CD4-positive, CD25-positive, alpha-beta regulatory T cell (primary cell): ENCODE results near the gene LIMS1. TPM values are rescaled to one million over a fixed set of nuclear protein-coding genes. Genes with fewer than 3 reads are reported as not detected.
A peak's percentile ranks its signal among the peaks of the same experiment; 100 is the strongest.
"Not testable (repeated sequence)": the region's sequence is repeated elsewhere in the genome, so short reads cannot be mapped to it uniquely, and the experiment has no call there.

ENCODE experiments used
- ATAC-seq, 2 donors: fragments of 150-1000 bp; cut with Tn5 transposase; one replicate each; pipeline ENCODE4 v1.10.0; 2021; ENCODE audit warnings: low read depth in 2 of 2, moderate number of reproducible peaks in 2 of 2, moderate library complexity in 1 of 2
- DNase-seq, 3 donors: peaks; one replicate each; pipeline versions ENCODE4 v3.0.0 to v3.0.0-alpha.2; 2012 to 2022; ENCODE audit warnings: mixed read lengths in 1 of 3
- H3K27ac ChIP-seq: one replicate; pipeline ENCODE4 v1.7.0; 2013; ENCODE audit warnings: mild to moderate bottlenecking, low read length; ENCODE audit not compliant: insufficient read depth, poor library complexity, severe bottlenecking
- H3K27me3 ChIP-seq: one replicate; pipeline ENCODE4 v1.7.0; 2013; ENCODE audit warnings: low read length; ENCODE audit not compliant: control insufficient read depth, insufficient read depth
- H3K36me3 ChIP-seq: one replicate; pipeline ENCODE4 v1.7.0; 2013; ENCODE audit warnings: mild to moderate bottlenecking, low read length, moderate library complexity; ENCODE audit not compliant: control insufficient read depth, insufficient read depth
- H3K4me1 ChIP-seq: 2 replicates; pipeline ENCODE4 v1.7.0; 2013; ENCODE audit warnings: mild to moderate bottlenecking, low read length; ENCODE audit not compliant: insufficient read depth, control insufficient read depth, poor library complexity, severe bottlenecking
- H3K4me3 ChIP-seq: one replicate; pipeline ENCODE4 v1.7.0; 2013; ENCODE audit warnings: low read depth, mild to moderate bottlenecking, low read length, moderate library complexity
- H3K9me3 ChIP-seq, 2 experiments: 1 replicate in 1 of 2; 2 replicates in 1 of 2; pipeline ENCODE4 v1.7.0; 2013; ENCODE audit warnings: low read length in 2 of 2, mild to moderate bottlenecking in 1 of 2, moderate library complexity in 1 of 2; ENCODE audit not compliant: control insufficient read depth in 2 of 2
- H3K27ac Mint-ChIP-seq, 3 donors: one replicate each; pipeline ENCODE4 v1.8.0; 2020 to 2022; ENCODE audit warnings: mild to moderate bottlenecking in 3 of 3, mixed read lengths in 3 of 3, moderate library complexity in 2 of 3
- H3K27me3 Mint-ChIP-seq: one replicate; pipeline ENCODE4 v1.8.0; 2022; ENCODE audit warnings: mild to moderate bottlenecking, mixed read lengths
- H3K36me3 Mint-ChIP-seq: one replicate; pipeline ENCODE4 v1.8.0; 2020; ENCODE audit warnings: mixed read lengths
- H3K4me1 Mint-ChIP-seq, 4 donors: one replicate each; pipeline ENCODE4 v1.8.0; 2020 to 2022; ENCODE audit warnings: mixed read lengths in 4 of 4, mild to moderate bottlenecking in 1 of 4
- H3K4me3 Mint-ChIP-seq, 4 donors: one replicate each; pipeline ENCODE4 v1.8.0; 2020 to 2022; ENCODE audit warnings: mild to moderate bottlenecking in 4 of 4, mixed read lengths in 4 of 4, moderate library complexity in 3 of 4
- H3K9me3 Mint-ChIP-seq, 7 donors: one replicate each; pipeline ENCODE4 v1.8.0; 2020 to 2022; ENCODE audit warnings: mixed read lengths in 7 of 7, mild to moderate bottlenecking in 3 of 7, moderate library complexity in 2 of 7
- polyA plus RNA-seq, 4 donors: library from polyadenylated mRNA; unstranded; fragments of 300-500 nt; fragmentation: Illumina TruSeq; gene quantifications; one replicate each; pipeline ENCODE4 v1.2.3, GENCODE V29; 2021
- total RNA-seq: library from RNA; stranded (reverse); gene quantifications from one replicate; pipeline ENCODE4 v1.2.3, GENCODE V29; 2022

Gene LIMS1
- total and polyA plus RNA-seq, 5 donors from 2014 or later = 109 to 235 (median 158) TPM

DNA sequence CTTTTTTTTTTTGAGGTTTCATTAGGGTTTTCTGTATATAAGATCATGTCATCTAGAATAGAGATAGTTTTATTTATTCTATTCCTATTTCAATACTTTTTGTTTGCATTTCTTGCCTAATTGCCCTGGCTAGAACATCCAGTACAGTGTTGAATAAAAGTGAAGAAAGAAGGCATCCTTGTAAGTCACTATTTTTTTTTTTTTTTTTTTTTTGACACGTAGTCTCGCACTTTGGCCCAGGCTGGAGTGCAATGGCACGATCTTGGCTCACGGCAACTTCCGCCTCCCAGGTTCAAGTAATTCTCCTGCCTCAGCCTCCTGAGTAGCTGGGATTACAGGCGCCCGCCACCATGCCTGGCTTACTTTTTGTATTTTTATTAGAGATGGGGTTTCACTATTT is 157.2 kb downstream of the LIMS1 start:
- H3K9me3 ChIP-seq = no peaks in the 10 kb centered on the region
- no peak for ATAC-seq
- no peak overlapping the region for H3K27ac ChIP-seq
- Mint-ChIP-seq H3K9me3 (no peaks in the 10 kb centered on the region), H3K4me1 (no peaks in the 10 kb centered on the region), H3K4me3 (no peak overlapping the region), H3K36me3 (no peaks in the 10 kb centered on the region), H3K27me3 (no peaks in the 10 kb centered on the region), H3K27ac (peak overlapping the region in 1 of 3 donors; percentile 92)
- H3K36me3 ChIP-seq = no peaks in the 10 kb centered on the region
- H3K27me3 ChIP-seq = no peaks in the 10 kb centered on the region
- no peak for DNase-seq
- H3K4me1 ChIP-seq = no peaks in the 10 kb centered on the region
- H3K4me3 ChIP-seq = no peak overlapping the region

DNA sequence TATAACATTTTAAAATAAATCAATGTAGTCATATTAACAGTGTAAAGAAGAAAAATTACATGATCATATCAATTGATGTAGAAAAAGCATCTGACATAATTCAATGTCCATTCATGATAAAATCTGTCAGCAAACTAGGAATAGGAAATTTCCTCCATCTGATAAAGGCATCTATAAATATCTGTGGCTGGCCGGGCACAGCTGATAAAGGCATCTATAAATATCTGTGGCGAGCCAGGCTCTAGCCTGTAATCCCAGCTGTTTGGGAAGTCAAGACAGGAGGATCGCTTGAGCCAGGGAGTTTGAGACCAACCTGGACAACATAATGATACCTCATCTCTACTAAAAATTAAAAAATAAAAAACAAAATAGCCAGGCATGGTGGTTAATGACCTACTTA is 166.9 kb downstream of the LIMS1 start:
- H3K27ac Mint-ChIP-seq = no peak overlapping the region
- ATAC-seq (no peak), DNase-seq (no peak)
- H3K27ac ChIP-seq = no peak overlapping the region
- H3K4me3 Mint-ChIP-seq = no peak overlapping the region
- no peaks in the 10 kb centered on the region for H3K4me1 Mint-ChIP-seq
- peaks cover 4% of the 10 kb centered on the region for H3K27me3 Mint-ChIP-seq
- H3K36me3 Mint-ChIP-seq = peaks cover 3% of the 10 kb centered on the region
- peaks cover 0 to 2% (median 0%) of the 10 kb centered on the region in 7 donors for H3K9me3 Mint-ChIP-seq
- H3K9me3 ChIP-seq = no peaks in the 10 kb centered on the region
- H3K27me3 ChIP-seq = no peaks in the 10 kb centered on the region
- H3K4me1 ChIP-seq = no peaks in the 10 kb centered on the region
- no peaks in the 10 kb centered on the region for H3K36me3 ChIP-seq
- no peak overlapping the region for H3K4me3 ChIP-seq

GRCh38 chr2:108701806-108702205 is 167.5 kb downstream of the LIMS1 start:
- ATAC-seq = no peak

DNA sequence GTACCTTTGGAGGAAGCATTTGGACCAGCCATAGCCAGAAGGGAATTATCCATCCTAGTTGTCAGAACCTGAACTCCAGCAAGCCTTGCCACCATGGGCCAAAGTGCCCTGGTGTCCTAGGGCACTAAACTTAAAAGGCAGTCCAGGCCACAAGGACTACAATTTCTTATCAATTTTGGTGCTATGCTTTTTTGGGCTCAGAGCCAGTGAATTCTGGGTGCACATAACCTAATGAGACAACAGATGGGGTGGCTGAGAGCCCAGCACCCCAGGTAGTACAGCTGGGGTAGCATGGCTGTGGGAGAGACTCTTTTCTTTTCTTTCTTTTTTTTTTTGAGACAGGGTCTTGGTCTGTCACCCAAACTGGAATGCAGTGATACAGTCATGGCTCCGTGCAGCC is 170.6 kb downstream of the LIMS1 start:
- Mint-ChIP-seq H3K27ac (no peak overlapping the region), H3K36me3 (peaks cover under 1% of the 10 kb centered on the region), H3K27me3 (peaks cover 14% of the 10 kb centered on the region), H3K4me3 (no peak overlapping the region), H3K9me3 (peaks cover 0 to 10% (median 3%) of the 10 kb centered on the region in 7 donors), H3K4me1 (no peaks in the 10 kb centered on the region)
- H3K4me1 ChIP-seq = no peaks in the 10 kb centered on the region
- no peaks in the 10 kb centered on the region for H3K27me3 ChIP-seq
- H3K36me3 ChIP-seq = no peaks in the 10 kb centered on the region
- ATAC-seq (no peak), DNase-seq (no peak)
- H3K9me3 ChIP-seq = peaks cover 0 to 6% of the 10 kb centered on the region in 2 experiments
- H3K4me3 ChIP-seq = no peak overlapping the region
- no peak overlapping the region for H3K27ac ChIP-seq

More at GRCh38 chr2:108701806-108702205, 167.5 kb downstream of the LIMS1 start:
- Mint-ChIP-seq H3K4me3 (no peak overlapping the region), H3K27ac (no peak overlapping the region), H3K27me3 (peaks cover 7% of the 10 kb centered on the region), H3K36me3 (peaks cover 3% of the 10 kb centered on the region), H3K9me3 (peaks cover 0 to 6% (median 0%) of the 10 kb centered on the region in 7 donors), H3K4me1 (no peaks in the 10 kb centered on the region)
- H3K4me3 ChIP-seq = no peak overlapping the region
- no peak for DNase-seq
- H3K9me3 ChIP-seq = no peaks in the 10 kb centered on the region
- no peaks in the 10 kb centered on the region for H3K27me3 ChIP-seq
- H3K4me1 ChIP-seq = no peaks in the 10 kb centered on the region
- no peaks in the 10 kb centered on the region for H3K36me3 ChIP-seq
- H3K27ac ChIP-seq = no peak overlapping the region

GRCh38 chr2:108707300-108707699 is 173.0 kb downstream of the LIMS1 start:
- no peak overlapping the region for H3K27ac Mint-ChIP-seq
- ATAC-seq (no peak), DNase-seq (no peak)
- Histone ChIP-seq H3K27me3 (no peaks in the 10 kb centered on the region), H3K9me3 (peaks cover 0 to 6% of the 10 kb centered on the region in 2 experiments), H3K4me1 (no peaks in the 10 kb centered on the region), H3K36me3 (no peaks in the 10 kb centered on the region), H3K4me3 (no peak overlapping the region), H3K27ac (no peak overlapping the region)
- peaks cover 22% of the 10 kb centered on the region for H3K27me3 Mint-ChIP-seq
- H3K36me3 Mint-ChIP-seq = no peaks in the 10 kb centered on the region
- H3K4me3 Mint-ChIP-seq = no peak overlapping the region
- H3K4me1 Mint-ChIP-seq = no peaks in the 10 kb centered on the region
- peaks cover 0 to 10% (median 3%) of the 10 kb centered on the region in 7 donors for H3K9me3 Mint-ChIP-seq

DNA sequence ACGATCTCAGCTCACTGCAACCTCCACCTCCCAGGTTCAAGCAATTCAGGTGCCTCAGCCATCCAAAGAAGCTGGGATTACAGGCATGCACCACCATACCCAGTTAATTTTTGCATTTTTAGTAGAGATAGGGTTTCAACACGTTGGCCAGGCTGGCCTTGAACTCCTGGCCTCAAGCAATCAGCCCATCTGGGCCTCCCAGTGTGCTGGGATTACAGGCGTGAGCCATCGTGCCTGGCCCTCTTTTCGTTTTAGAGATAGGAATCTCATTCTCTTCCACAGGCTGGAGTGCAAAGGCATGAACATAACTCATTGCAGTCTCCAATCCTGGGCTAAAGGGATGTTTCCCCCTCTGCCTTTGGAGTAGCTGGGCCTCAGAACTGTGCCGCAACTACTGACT is 182.7 kb downstream of the LIMS1 start:
- not testable (repeated sequence) for H3K27ac Mint-ChIP-seq, H3K9me3 Mint-ChIP-seq

DNA sequence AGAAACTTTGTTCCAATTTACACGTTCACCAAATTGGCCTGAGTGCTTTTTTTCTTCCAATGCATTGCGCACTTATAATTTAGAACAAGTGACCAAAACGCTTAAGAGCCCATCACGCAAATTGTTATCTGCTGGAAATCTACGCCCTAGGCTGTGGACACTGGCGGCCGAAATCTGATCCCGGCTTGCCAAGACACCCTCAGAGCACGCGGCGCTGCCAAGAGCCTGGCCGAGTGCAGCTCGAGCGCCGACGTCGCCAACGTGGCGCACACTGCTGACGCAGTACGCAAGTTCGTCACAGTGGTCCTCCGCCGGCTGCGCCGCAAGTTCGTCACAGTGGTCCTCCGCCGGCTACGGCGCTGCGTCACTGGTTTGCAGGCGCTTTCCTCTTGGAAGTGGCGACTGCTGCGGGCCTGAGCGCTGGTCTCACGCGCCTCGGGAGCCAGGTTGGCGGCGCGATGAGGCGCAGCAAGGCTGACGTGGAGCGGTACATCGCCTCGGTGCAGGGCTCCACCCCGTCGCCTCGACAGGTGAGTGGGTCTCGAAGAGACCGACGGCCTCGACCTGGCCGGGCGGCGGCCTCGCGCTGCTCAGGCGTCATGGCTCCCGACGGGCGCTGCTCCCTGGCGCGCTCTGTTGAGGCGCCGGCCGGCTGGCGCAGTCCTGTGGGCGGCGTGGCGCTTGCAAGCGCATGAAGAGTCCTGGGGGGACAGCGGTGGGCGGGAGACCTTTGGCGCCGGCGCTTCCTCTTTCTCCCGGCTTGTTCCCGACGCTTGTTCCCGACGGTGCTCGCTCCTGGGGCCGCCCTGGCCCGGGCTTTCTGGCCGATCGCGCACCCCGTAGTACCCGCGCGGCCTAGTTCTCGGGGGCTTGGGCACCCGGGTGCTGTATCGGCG is 185.1 kb downstream of the LIMS1 start, which contains the start of gene RANBP2:
RANBP2 (plus strand) TSS at position 334 of the 896 bp plus-strand sequence; CDS start at position 459, 125 bp downstream.
- Mint-ChIP-seq H3K9me3 (no peaks in the 10 kb centered on the region), H3K36me3 (peaks cover 3% of the 10 kb centered on the region), H3K27ac (peak within 1 kb of the TSS; percentile 98 to 100 (median 99)), H3K4me1 (peaks cover 11 to 39% (median 21%) of the 10 kb centered on the region in 4 donors), H3K27me3 (no peaks in the 10 kb centered on the region), H3K4me3 (peak within 1 kb of the TSS; percentile 93 to 96 (median 95))
- Histone ChIP-seq H3K27me3 (no peaks in the 10 kb centered on the region), H3K4me3 (peak within 1 kb of the TSS; percentile 97), H3K27ac (peak within 1 kb of the TSS; percentile 93), H3K4me1 (peaks cover 12% of the 10 kb centered on the region), H3K36me3 (no peaks in the 10 kb centered on the region), H3K9me3 (no peaks in the 10 kb centered on the region)
- ATAC-seq = peak; percentile 98 to 99
- DNase-seq = peak; percentile 92 to 98 (median 94)

More for the DNA sequence above, 182.7 kb downstream of the LIMS1 start:
- H3K27me3 ChIP-seq, H3K4me3 ChIP-seq, ATAC-seq, H3K27ac ChIP-seq, H3K27me3 Mint-ChIP-seq, H3K36me3 ChIP-seq, H3K36me3 Mint-ChIP-seq, DNase-seq, H3K9me3 ChIP-seq: not testable (repeated sequence)
- Mint-ChIP-seq H3K4me1 (peaks cover 5 to 22% (median 11%) of the 10 kb centered on the region in 4 donors), H3K4me3 (peak overlapping the region in 1 of 4 donors; percentile 7)
- H3K4me1 ChIP-seq = peaks cover 12% of the 10 kb centered on the region
